Measurements from ENCODE around the gene CCDC185.
A peak's percentile ranks its signal among the peaks of the same experiment; 100 is the strongest.

CCDC185 gene

GRCh38 chr1:223393275-223394214 is at the start of gene CCDC185:
Gene CCDC185 (plus strand): TSS chr1:223393415. CDS start chr1:223393476, 61 bp downstream.
- DNase-seq: no peak

- DNase-seq: no peak
Measured at GRCh38 chr1:223343692-223344091, 49.5 kb upstream of the CCDC185 start.

- DNase-seq: no peak
Measured at GRCh38 chr1:223344491-223344890, 48.7 kb upstream of the CCDC185 start.

GRCh38 chr1:223345720-223346119 is 47.5 kb upstream of the CCDC185 start:
- DNase-seq: no peak

- no peak for DNase-seq
Measured at GRCh38 chr1:223346311-223346710, 46.9 kb upstream of the CCDC185 start.

- no peak for DNase-seq
Measured at GRCh38 chr1:223347583-223347982, 45.6 kb upstream of the CCDC185 start.

- DNase-seq: no peak
Measured at GRCh38 chr1:223348439-223348838, 44.8 kb upstream of the CCDC185 start.

- DNase-seq: no peak
Measured at GRCh38 chr1:223349241-223349640, 44.0 kb upstream of the CCDC185 start.

- DNase-seq: no peak
Measured at GRCh38 chr1:223350361-223350908, 42.8 kb upstream of the CCDC185 start.

GRCh38 chr1:223352944-223353343 is 40.3 kb upstream of the CCDC185 start:
- DNase-seq: no peak

GRCh38 chr1:223353939-223354338 is 39.3 kb upstream of the CCDC185 start:
- DNase-seq: no peak

GRCh38 chr1:223355699-223356098 is 37.5 kb upstream of the CCDC185 start:
- DNase-seq: no peak

- DNase-seq: no peak
Measured at GRCh38 chr1:223358826-223359225, 34.4 kb upstream of the CCDC185 start.

GRCh38 chr1:223363057-223363855 is 30.0 kb upstream of the CCDC185 start:
- DNase-seq: peak; percentile 80

GRCh38 chr1:223363856-223364684 is 29.1 kb upstream of the CCDC185 start, which contains the start of gene SUSD4:
Gene SUSD4 (minus strand): TSS chr1:223364176. CDS start chr1:223363425, 751 bp downstream.
- peak; percentile 45 for DNase-seq

- no peak for DNase-seq
Measured at GRCh38 chr1:223364685-223365382, 28.4 kb upstream of the CCDC185 start.

GRCh38 chr1:223374064-223374610 is 19.1 kb upstream of the CCDC185 start:
- no peak for DNase-seq

GRCh38 chr1:223378754-223379153 is 14.5 kb upstream of the CCDC185 start:
- DNase-seq: no peak

GRCh38 chr1:223386013-223386412 is 7.2 kb upstream of the CCDC185 start:
- DNase-seq: no peak

- DNase-seq: no peak
Measured at GRCh38 chr1:223390618-223391017, 2.6 kb upstream of the CCDC185 start.

GRCh38 chr1:223394242-223394641 is 1.0 kb downstream of the CCDC185 start:
- DNase-seq: no peak
